ES-I3 (cell line): ENCODE results near the gene C3AR1.
A peak's percentile ranks its signal among the peaks of the same experiment; 100 is the strongest.
"Not testable (repeated sequence)": the region's sequence is repeated elsewhere in the genome, so short reads cannot be mapped to it uniquely, and the experiment has no call there.

Source experiments
- H3K36me3 ChIP-seq: 2 replicates; pipeline ENCODE4 v1.6.1; 2013; ENCODE audit warnings: mild to moderate bottlenecking, low read length, control low read depth, moderate library complexity; ENCODE audit not compliant: insufficient read depth
- H3K4me1 ChIP-seq: 2 replicates; pipeline ENCODE4 v1.6.1; 2013; ENCODE audit warnings: mild to moderate bottlenecking, control low read depth, low read length; ENCODE audit not compliant: insufficient read depth
- H3K9ac ChIP-seq: 2 replicates; pipeline ENCODE4 v1.6.1; 2013; ENCODE audit warnings: low read depth, mild to moderate bottlenecking, low read length, moderate library complexity
- H3K9me3 ChIP-seq: 2 replicates; pipeline ENCODE4 v1.6.1; 2013; ENCODE audit warnings: mild to moderate bottlenecking, low read length, moderate library complexity; ENCODE audit not compliant: control insufficient read depth, insufficient read depth

C3AR1 gene

DNA sequence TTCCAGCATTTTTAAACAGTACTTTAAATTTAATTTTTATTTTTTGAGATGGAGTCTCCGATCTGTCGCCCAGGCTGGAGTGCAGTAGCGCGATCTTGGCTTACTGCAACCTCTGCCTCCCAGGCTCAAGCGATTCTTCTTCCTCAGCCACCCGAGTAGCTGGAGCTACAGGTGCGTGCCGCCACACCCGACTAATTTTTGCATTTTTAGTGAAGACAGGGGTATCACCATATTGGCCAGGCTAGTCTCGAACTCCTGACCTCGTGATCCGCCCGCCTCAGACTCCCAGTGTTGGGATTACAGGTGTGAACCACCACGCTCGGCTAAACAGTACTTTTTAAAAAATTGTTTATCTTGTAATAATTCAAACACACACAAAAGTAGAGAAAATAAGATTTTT is 37.9 kb downstream of the C3AR1 start:
- no peaks in the 10 kb centered on the region for H3K4me1 ChIP-seq
- no peaks in the 10 kb centered on the region for H3K36me3 ChIP-seq
- H3K9me3 ChIP-seq, result no peaks in the 10 kb centered on the region
- H3K9ac ChIP-seq, result no peak overlapping the region

DNA sequence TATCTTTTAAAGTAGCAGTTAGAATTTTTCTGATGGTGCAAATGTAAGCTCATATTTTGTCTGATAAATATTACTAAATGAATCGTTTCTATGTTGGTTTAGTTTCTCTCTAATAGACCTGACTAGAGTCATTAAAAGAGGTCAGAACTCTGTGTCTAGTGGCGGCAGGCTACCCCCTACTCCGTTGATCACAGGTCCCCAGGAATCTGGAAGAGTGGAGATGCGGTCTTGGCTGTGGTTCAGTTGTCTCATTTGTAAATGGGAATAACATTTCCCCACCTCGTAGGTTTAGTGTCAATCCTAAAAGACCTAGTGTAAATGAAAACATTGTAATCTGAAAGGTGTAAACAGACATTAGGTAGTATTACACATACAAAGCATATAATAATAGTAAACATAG is 38.3 kb downstream of the C3AR1 start:
- no peaks in the 10 kb centered on the region for H3K9me3 ChIP-seq
- H3K9ac ChIP-seq, result peak overlapping the region; percentile 74
- H3K36me3 ChIP-seq, result no peaks in the 10 kb centered on the region
- no peaks in the 10 kb centered on the region for H3K4me1 ChIP-seq

DNA sequence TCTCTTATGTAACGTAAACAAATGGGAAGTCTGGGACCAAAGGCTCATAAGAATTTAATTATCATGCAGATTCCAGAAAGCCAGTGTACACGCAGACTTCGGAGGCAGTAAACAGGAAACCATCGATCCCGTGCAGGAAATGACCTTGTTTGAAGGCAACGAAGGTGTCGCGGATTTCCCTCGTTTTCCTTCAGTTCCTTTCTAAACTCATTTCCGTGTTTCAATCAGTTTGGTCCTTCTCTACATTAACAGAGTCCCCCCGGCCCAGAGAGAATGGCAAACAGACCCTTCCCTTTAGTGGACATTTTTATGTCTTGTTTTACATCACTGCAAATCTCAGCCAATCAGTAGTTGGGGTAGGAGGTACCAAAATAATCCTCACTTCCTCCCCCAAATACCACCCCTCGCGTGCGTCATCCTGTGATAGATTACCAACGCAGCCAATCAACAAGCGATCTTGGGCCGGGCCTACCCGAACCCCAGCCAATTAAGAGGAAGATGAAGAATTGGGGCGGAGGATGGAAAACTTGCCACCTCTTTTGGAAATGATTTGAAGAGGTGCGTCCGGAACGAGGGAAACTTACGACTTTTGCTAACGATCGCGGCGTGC is 39.8 kb downstream of the C3AR1 start:
- Histone ChIP-seq H3K9ac (peak overlapping the region; percentile 74), H3K4me1 (no peaks in the 10 kb centered on the region), H3K9me3 (no peaks in the 10 kb centered on the region), H3K36me3 (no peaks in the 10 kb centered on the region)

DNA sequence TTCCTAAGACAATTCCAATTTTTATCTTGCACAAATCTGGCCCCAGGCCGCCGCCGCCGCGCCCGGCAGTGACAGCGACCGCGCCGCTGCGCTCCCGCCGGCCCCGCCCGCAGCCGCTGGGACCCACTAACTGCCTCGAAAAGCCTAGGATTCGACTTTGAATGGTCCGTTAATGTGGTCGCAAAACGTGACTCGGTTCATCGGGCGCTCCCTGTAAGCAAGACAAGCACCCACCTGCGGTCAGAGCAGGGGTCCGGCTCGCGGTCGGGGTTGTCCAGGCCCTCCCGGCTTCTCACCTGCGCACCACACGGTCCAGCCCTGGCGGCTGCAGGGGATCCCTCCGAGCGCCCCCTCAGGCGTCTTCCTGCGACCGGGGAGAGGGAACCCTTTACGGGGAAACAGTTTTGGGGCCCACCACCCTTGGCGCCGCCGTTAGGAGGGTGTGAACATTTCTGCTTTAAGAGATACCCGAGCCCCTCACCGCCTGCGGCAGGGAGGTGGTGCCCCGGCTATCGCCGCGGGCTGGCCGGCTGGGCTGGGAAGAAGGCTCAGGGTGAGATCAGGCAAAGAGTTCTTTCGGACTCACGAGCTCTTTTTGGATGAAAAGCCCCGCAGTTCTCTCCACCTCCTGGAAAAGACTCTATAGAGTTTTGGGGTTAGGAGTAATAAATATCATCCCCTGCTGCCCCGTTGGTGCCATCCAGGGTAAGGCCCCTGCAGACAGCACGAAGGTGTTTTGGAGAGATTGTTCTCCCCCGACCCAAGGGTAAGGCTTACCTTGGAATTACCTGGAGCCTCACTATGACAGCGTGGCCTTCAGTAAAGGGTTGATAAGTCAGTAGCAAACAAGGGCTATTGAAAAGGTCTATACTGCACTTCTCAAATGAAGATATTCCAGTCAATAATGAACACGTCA is 47.2 kb downstream of the C3AR1 start:
- no peaks in the 10 kb centered on the region for H3K4me1 ChIP-seq
- no peaks in the 10 kb centered on the region for H3K36me3 ChIP-seq
- peak overlapping the region; percentile 72 for H3K9ac ChIP-seq
- H3K9me3 ChIP-seq, result no peaks in the 10 kb centered on the region

DNA sequence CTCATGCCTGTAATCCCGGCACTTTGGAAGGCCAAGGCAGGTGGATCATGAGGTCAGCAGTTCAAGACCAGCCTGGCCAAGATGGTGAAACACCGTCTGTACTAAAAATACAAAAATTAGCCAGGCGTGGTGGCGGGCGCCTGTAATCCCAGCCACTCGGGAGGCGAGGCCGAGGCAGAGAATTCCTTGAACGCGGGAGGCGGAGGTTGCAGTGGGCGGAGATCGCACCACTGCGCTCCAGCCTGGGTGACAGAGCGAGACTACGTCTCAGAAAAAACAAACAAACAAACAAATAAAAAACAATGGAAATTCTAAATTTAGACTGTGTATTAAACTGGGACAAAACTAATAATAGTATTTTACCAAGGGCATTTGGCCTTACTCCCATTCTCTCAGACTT is 47.9 kb downstream of the C3AR1 start:
- not testable (repeated sequence) for H3K36me3 ChIP-seq, H3K4me1 ChIP-seq, H3K9me3 ChIP-seq
- peak overlapping the region; percentile 72; the same call in 1 of the 2 replicates for H3K9ac ChIP-seq

DNA sequence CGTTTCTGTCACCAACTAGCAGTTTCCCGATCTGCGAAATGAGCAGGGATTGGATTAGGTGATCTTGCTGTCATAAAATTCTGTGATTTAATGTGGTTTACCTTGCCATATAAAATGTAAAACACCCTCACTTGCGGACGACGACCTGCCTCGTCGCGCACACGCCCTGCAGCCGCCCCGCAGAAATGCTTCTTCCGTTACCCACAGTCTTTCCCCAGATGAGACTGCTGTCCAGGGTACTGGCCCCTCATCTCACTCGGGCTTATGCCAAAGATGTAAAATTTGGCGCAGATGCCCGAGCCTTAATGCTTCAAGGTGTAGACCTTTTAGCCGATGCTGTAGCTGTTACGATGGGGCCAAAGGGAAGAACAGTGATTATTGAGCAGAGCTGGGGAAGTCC is 51.3 kb downstream of the C3AR1 start:
- no peaks in the 10 kb centered on the region for H3K4me1 ChIP-seq
- no peak overlapping the region for H3K9ac ChIP-seq
- no peaks in the 10 kb centered on the region for H3K36me3 ChIP-seq
- H3K9me3 ChIP-seq, result no peaks in the 10 kb centered on the region

DNA sequence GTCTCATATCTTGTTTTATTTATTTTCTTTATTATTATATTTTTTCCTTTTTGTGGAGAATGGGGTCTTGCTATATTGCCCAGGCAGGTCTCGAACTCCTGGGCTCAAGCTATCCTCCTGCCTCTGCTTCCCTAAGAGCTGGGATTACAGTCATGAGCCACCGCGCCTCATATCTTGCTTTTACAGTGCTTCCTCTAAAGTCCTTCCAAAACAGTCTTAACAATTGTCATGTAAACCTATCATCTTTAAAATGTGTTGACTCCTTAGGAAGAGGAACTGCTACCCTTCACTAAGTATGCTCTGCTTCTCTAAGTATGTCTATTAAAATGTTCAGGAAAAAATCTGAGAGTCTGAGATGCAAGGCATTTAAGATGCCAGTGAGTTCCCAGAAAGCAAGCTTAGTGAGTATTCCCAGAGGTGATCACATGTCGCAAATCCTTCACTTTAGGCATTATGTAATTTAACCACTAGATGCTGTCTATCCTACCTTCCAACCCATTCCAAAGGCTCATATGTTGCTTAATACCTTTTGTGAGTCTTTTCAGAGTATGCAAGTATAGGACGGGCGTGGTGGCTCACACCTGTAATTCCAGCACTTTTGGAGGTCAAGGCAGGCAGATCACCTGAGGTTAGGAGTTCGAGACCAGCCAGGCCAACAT is 53.4 kb downstream of the C3AR1 start:
- Histone ChIP-seq H3K9ac (no peak overlapping the region), H3K4me1 (no peaks in the 10 kb centered on the region), H3K9me3 (no peaks in the 10 kb centered on the region), H3K36me3 (no peaks in the 10 kb centered on the region)

DNA sequence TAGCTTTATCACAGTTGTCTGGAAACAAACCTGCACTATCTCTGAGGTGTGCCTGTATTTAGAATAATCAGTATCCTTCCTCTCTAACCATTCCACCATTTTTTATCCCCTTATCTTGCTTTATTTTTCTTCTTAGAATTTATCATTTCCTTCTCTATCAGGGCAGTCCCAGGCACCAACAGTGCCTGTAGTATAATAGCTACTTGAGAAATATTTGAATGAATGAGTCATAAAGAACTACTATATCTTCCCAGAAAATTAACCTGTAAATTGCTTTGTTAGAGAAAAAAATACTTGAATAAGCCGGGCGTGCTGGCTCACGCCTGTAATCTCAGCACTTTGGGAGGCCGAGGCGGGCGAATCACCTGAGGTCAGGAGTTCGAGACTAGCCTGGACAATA is 54.8 kb downstream of the C3AR1 start:
- Histone ChIP-seq H3K4me1 (no peaks in the 10 kb centered on the region), H3K9ac (no peak overlapping the region), H3K36me3 (no peaks in the 10 kb centered on the region), H3K9me3 (no peaks in the 10 kb centered on the region)
